Neural progenitor cell (in vitro differentiated cells): ENCODE results near the gene ACOT12.

Experiments used
- CTCF ChIP-seq: fragments of 200-600 bp; sonication (generic); IDR thresholded peaks from 2 replicates; pipeline ENCODE4 v1.5.1; 2017; ENCODE audit warnings: antibody characterized with exemption, mild to moderate bottlenecking
- EZH2 ChIP-seq: fragments of 200-600 bp; sonication (generic); IDR thresholded peaks from 2 replicates; pipeline ENCODE4 v1.6.1; 2017; ENCODE audit warnings: antibody characterized with exemption, mild to moderate bottlenecking, moderate library complexity

DNA sequence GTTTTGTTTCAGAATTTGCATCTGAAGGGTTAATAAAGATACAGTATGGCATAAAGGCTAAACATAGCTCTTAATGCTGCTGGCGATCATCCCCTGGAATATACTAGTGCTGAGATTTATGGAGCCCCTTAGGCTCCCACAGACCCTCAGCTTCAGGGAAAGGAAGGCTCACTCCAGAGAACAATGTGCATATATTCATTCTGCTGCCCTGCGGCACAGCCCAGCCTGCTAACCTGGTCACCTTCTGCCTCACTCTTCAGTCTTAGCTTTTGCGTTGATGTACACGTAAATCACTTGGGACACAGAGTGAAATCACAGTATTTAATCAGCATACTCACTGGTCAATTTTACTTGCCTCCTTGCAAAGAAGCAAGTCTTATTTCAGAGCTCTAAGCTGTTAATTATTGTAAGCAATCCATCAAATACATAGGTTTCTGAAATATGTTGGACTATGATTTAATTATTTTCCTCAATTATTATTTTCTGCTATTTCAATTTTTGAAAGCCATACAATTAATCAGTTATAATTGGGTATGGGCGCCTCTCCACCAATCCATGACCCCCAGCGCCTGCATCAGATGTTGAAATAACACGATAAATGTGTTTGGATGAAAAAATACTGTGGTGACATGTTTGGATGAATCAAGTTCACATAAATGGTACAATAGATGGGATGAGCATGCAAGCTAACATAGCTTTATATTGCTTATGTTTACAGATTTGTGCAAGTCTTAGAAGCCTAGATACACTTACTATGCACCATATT is 11.4 kb upstream of the ACOT12 start:
- TF ChIP-seq CTCF (no peak), EZH2 (no peak)
